Peyer's patch (tissue), 4 donors: Measurements from ENCODE around the gene ENDOD1. TPM values are rescaled to one million over a fixed set of nuclear protein-coding genes. Genes with fewer than 3 reads are reported as not detected.

Experiments
- DNase-seq, 3 donors: peaks; one replicate each; pipeline ENCODE4 v3.0.0-alpha.2; 2017 to 2019
- H3K27ac ChIP-seq, 4 donors: fragments of 200-600 bp; sonication (generic); one replicate each; pipeline ENCODE4 v1.5.1; 2016 to 2019
- H3K27me3 ChIP-seq, 2 donors: fragments of 200-600 bp; sonication (generic); one replicate each; pipeline ENCODE4 v1.5.1; 2019
- H3K36me3 ChIP-seq, 3 donors: fragments of 200-600 bp; sonication (generic); one replicate each; pipeline ENCODE4 v1.5.1; 2016 to 2019
- H3K4me1 ChIP-seq, 4 donors: fragments of 200-600 bp; sonication (generic); one replicate each; pipeline ENCODE4 v1.5.1; 2016 to 2019
- H3K4me3 ChIP-seq, 4 donors: fragments of 200-600 bp; sonication (generic); 1 replicate in 3 of 4; 2 replicates in 1 of 4; pipeline ENCODE4 v1.5.1; 2016 to 2019; ENCODE audit warnings: mild to moderate bottlenecking in 1 of 4
- H3K9me3 ChIP-seq, 4 donors: fragments of 200-600 bp; sonication (generic); one replicate each; pipeline ENCODE4 v1.5.1; 2016 to 2019; ENCODE audit warnings: mild to moderate bottlenecking in 1 of 4
- CTCF ChIP-seq, 6 experiments: fragments of 450-650 bp in 4 of 6; fragments of 200-600 bp in 2 of 6; sonication (generic) in 1 of 6; IDR thresholded peaks; one replicate each; pipeline ENCODE4 v1.5.1; 2017 to 2019; ENCODE audit warnings: antibody characterized with exemption in 6 of 6, mild to moderate bottlenecking in 3 of 6, moderate library complexity in 1 of 6
- POLR2A ChIP-seq, 2 donors: fragments of 450-650 bp; IDR thresholded peaks; one replicate each; pipeline ENCODE4 v1.5.1; 2017; ENCODE audit warnings: antibody characterized with exemption in 2 of 2, mild to moderate bottlenecking in 2 of 2, moderate library complexity in 2 of 2
- total RNA-seq, 4 donors: library from RNA; depleted of rRNA; stranded (reverse); fragments of >200 nt; gene quantifications; one replicate each; pipeline ENCODE4 v1.1.0, GENCODE V29; 2016

ENDOD1 gene
- total RNA-seq, 4 donors from 2014 or later = 11.6 to 41.0 (median 39.2) TPM

- TF ChIP-seq POLR2A (IDR thresholded peaks at IDR 0.05) (no peak), CTCF (IDR thresholded peaks at IDR 0.05) (no peak)
- H3K27ac ChIP-seq = no peak overlapping the region
- H3K36me3 ChIP-seq = no peaks in the 10 kb centered on the region
- no peak overlapping the region for H3K4me3 ChIP-seq
- DNase-seq = no peak
- no peaks in the 10 kb centered on the region for H3K27me3 ChIP-seq
- peaks cover 0 to 7% (median 3%) of the 10 kb centered on the region in 4 donors for H3K4me1 ChIP-seq
- no peaks in the 10 kb centered on the region for H3K9me3 ChIP-seq
Measured at GRCh38 chr11:95076981-95077380, 12.7 kb upstream of the ENDOD1 start.

DNA sequence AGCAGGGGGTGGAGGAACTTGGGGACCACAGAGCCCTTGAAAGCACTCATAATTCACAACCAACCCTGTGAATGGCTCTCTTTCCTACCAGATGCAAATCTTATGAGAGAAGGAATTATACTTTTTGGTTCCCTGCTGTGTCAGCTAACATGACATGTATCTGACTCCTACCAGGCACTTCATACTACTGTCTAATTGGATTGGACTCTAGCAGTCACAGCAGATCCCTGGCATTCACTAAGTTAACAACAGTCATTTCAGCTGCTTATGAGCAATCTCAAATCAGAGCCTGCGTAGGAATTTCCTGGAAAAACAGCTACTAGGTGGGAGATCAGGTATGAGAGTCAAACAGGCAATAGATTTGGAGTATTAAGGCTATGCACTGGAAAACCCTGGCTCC is 11.1 kb upstream of the ENDOD1 start:
- H3K4me1 ChIP-seq = peaks cover 0 to 7% (median 3%) of the 10 kb centered on the region in 4 donors
- DNase-seq = no peak
- no peaks in the 10 kb centered on the region for H3K36me3 ChIP-seq
- no peaks in the 10 kb centered on the region for H3K9me3 ChIP-seq
- no peak overlapping the region for H3K27ac ChIP-seq
- H3K27me3 ChIP-seq = no peaks in the 10 kb centered on the region
- no peak overlapping the region for H3K4me3 ChIP-seq
- TF ChIP-seq POLR2A (IDR thresholded peaks at IDR 0.05) = no peak
- no peak for TF ChIP-seq CTCF (IDR thresholded peaks at IDR 0.05)

GRCh38 chr11:95081010-95081409 is 8.6 kb upstream of the ENDOD1 start:
- Histone ChIP-seq H3K9me3 (no peaks in the 10 kb centered on the region), H3K36me3 (no peaks in the 10 kb centered on the region), H3K4me3 (no peak overlapping the region), H3K27me3 (no peaks in the 10 kb centered on the region), H3K4me1 (no peaks in the 10 kb centered on the region), H3K27ac (no peak overlapping the region)
- DNase-seq = no peak
- TF ChIP-seq POLR2A (IDR thresholded peaks at IDR 0.05) (no peak), CTCF (IDR thresholded peaks at IDR 0.05) (no peak)

- H3K4me3 ChIP-seq = no peak overlapping the region
- no peak overlapping the region for H3K27ac ChIP-seq
- H3K27me3 ChIP-seq = no peaks in the 10 kb centered on the region
- H3K4me1 ChIP-seq = no peaks in the 10 kb centered on the region
- H3K9me3 ChIP-seq = no peaks in the 10 kb centered on the region
- TF ChIP-seq CTCF (IDR thresholded peaks at IDR 0.05) = no peak
- no peak for TF ChIP-seq POLR2A (IDR thresholded peaks at IDR 0.05)
- H3K36me3 ChIP-seq = no peaks in the 10 kb centered on the region
- DNase-seq = no peak
Measured at GRCh38 chr11:95081412-95081811, 8.2 kb upstream of the ENDOD1 start.

DNA sequence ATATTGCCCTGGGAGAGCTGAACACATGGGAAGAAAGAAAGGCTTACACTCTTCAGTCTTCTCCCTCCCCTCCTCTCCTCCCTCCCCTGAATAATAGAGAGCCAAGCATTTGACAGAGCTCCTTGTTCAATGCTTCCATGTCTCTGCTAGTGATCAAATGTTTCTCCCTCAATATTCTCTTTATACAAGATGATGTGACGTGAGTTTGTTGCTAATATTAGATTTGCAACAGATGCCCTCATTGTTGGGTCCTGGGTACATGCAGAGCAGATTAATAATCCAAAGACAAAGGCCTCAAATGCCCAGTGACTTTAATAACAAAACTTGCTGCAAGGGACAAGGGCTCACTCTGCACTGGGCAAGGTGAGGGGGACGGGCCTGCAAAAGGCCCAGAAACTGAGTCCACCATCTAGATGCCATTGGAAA is 7.1 kb upstream of the ENDOD1 start:
- TF ChIP-seq CTCF (IDR thresholded peaks at IDR 0.05) = no peak
- TF ChIP-seq POLR2A (IDR thresholded peaks at IDR 0.05) = no peak
- Histone ChIP-seq H3K27ac (no peak overlapping the region), H3K36me3 (no peaks in the 10 kb centered on the region)

GRCh38 chr11:95084509-95084908 is 5.1 kb upstream of the ENDOD1 start:
- H3K9me3 ChIP-seq = no peaks in the 10 kb centered on the region
- DNase-seq = no peak
- no peaks in the 10 kb centered on the region for H3K36me3 ChIP-seq
- no peaks in the 10 kb centered on the region for H3K4me1 ChIP-seq
- TF ChIP-seq POLR2A (IDR thresholded peaks at IDR 0.05) (no peak), CTCF (IDR thresholded peaks at IDR 0.05) (no peak)
- no peak overlapping the region for H3K4me3 ChIP-seq
- H3K27ac ChIP-seq = no peak overlapping the region
- no peaks in the 10 kb centered on the region for H3K27me3 ChIP-seq

More for the DNA sequence above, 7.1 kb upstream of the ENDOD1 start:
- no peaks in the 10 kb centered on the region for H3K4me1 ChIP-seq
- H3K4me3 ChIP-seq = no peak overlapping the region
- DNase-seq = no peak
- H3K9me3 ChIP-seq = no peaks in the 10 kb centered on the region
- no peaks in the 10 kb centered on the region for H3K27me3 ChIP-seq
